DMS153 treated with DMSO at 0.1 percent for 48 hours (cell line): ENCODE results near the gene ING4.

Experiments used
- DNase-seq: peaks from one replicate; lab custom pipeline; 2025; ENCODE audit not compliant: unreplicated experiment; lab: John Stamatoyannopoulos, UW

The ING4 gene

GRCh38 chr12:6607751-6608591, 54.9 kb downstream of the ING4 start:
- peak; percentile 92 for DNase-seq

- no peak for DNase-seq
Observed at GRCh38 chr12:6606331-6607131, 56.4 kb downstream of the ING4 start.

GRCh38 chr12:6605421-6606330, 57.2 kb downstream of the ING4 start:
- no peak for DNase-seq

- DNase-seq, result no peak
Observed at GRCh38 chr12:6604259-6605029, 58.5 kb downstream of the ING4 start.

- DNase-seq, result peak; percentile 64
Observed at GRCh38 chr12:6603095-6603567, 59.8 kb downstream of the ING4 start.

GRCh38 chr12:6602526-6602925, 60.4 kb downstream of the ING4 start:
- DNase-seq, result no peak
